LNCAP (cell line): ENCODE results near the gene PLD1.

ENCODE experiments used
- TF ChIP-seq, protein P1 (sequence below): fragments of 450-650 bp; IDR thresholded peaks from 2 replicates; pipeline ENCODE4 v1.5.1; 2017; ENCODE audit warnings: mild to moderate bottlenecking

The PLD1 gene

GRCh38 chr3:171769461-171769860 lies 40.8 kb downstream of the PLD1 start:
- TF ChIP-seq, protein P1, sequence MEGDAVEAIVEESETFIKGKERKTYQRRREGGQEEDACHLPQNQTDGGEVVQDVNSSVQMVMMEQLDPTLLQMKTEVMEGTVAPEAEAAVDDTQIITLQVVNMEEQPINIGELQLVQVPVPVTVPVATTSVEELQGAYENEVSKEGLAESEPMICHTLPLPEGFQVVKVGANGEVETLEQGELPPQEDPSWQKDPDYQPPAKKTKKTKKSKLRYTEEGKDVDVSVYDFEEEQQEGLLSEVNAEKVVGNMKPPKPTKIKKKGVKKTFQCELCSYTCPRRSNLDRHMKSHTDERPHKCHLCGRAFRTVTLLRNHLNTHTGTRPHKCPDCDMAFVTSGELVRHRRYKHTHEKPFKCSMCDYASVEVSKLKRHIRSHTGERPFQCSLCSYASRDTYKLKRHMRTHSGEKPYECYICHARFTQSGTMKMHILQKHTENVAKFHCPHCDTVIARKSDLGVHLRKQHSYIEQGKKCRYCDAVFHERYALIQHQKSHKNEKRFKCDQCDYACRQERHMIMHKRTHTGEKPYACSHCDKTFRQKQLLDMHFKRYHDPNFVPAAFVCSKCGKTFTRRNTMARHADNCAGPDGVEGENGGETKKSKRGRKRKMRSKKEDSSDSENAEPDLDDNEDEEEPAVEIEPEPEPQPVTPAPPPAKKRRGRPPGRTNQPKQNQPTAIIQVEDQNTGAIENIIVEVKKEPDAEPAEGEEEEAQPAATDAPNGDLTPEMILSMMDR = no peak

DNA sequence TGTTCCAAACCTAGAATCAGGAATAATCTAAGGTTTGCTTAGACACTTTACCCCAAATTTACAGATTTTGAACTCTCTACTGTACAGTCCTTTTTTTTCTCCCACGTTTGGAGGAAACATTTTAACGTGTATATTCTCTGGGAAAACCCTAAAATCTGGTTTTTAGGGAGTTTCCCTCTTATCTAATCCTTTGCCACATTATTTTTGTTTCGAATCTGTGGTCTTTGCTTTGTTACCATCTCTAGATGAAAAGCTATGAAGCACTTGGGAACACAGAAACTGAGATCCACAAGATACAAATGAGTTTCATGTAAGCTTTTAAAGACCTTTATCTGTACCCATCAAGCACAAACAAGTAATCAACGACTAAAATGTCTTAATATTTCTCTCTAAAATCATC lies 41.3 kb downstream of the PLD1 start:
- TF ChIP-seq, protein P1 = no peak

DNA sequence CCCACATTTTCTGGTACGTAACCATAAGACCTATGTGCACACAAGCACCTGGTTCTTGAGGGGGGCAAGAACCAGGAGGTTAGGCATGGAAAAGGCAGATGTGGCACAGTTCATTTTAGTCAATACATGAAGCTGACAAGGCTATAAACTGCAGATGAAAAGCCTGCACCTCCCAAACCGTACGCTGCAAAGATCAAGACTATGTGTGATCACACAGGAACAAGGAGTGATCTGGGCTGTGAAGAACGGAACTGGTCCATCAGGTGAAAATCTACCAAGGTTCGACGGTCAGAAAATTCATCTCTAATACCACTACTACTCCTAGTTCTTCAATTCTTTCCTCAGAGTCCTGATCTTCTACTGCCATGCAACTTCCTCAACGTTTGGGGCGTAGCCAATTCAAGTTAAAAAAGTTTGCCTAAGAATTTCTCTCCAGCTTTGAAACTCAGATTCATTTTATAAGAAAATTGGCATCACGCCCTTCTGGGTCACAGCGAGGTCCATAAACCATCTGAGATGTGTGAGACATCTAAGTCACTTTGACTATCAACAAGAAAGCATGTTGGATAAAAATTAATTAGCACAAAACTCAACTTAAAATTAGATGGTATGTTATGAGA lies 41.9 kb downstream of the PLD1 start:
- TF ChIP-seq, protein P1 = no peak

DNA sequence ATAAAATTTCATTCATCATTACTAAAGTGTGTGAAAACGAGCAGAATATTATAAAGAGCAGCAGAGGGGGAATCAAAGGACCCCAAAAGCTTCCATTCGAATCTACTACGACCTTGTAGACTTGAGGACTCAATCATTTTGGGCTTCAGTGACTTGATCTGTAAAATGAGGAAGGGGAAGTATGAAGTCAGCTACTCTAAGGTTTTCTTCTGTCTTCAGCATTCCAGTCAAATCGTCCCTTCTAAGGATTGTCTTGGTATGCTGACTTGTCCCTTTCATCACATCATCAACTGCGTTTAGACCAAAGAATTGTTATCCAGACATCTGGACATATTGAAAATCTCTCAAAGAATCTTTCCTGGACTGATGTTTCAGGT lies 44.8 kb downstream of the PLD1 start:
- TF ChIP-seq, protein P1 = no peak

GRCh38 chr3:171763392-171763791 lies 46.9 kb downstream of the PLD1 start:
- TF ChIP-seq, protein P1 = no peak

DNA sequence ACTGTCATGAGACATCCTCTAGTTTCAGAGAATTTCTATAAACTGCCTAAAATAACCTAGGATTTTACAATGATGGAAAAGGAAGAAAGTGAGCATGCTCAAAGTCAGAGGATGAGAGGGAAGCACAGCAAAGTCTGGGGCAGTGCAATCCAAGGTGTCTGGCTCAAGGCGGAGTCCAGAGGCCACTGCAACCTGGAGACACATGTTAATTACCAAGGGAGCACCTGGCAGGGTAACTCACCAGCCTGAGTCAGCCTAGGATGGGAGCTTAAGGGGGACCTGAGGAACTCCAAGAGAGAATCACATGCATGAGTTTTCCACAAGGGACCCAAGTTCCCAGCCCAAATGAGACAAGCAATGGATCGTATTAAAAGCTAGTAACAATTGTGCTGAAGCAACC lies 49.8 kb downstream of the PLD1 start:
- TF ChIP-seq, protein P1 = no peak

GRCh38 chr3:171758109-171758508 lies 52.2 kb downstream of the PLD1 start:
- TF ChIP-seq, protein P1 = no peak

GRCh38 chr3:171757361-171758034 lies 52.8 kb downstream of the PLD1 start:
- TF ChIP-seq, protein P1 = no peak
